SU-DHL-6 (cell line): ENCODE measurements around the gene NMT1.

Experiments
- H2AFZ ChIP-seq: fragments of 200-600 bp; sonication (generic); 2 replicates; pipeline ENCODE4 v1.6.1; 2014; ENCODE audit warnings: low read depth, mild to moderate bottlenecking, moderate library complexity, mixed read lengths, antibody characterized with exemption, low read length; ENCODE audit not compliant: severe bottlenecking
- H3F3A ChIP-seq: fragments of 200-600 bp; shearing (Covaris generic); 2 replicates; pipeline ENCODE4 v1.6.0; 2016; ENCODE audit warnings: antibody characterized with exemption, mild to moderate bottlenecking; ENCODE audit not compliant: insufficient read depth
- H3K27ac ChIP-seq: fragments of 200-600 bp; sonication (generic); 2 replicates; pipeline ENCODE4 v1.5.1; 2016; ENCODE audit warnings: low read depth, mild to moderate bottlenecking, low read length, moderate library complexity, mixed read lengths
- H3K27me3 ChIP-seq: fragments of 200-600 bp; sonication (generic), shearing (Covaris generic); 2 replicates; pipeline ENCODE4 v1.6.0; 2014; ENCODE audit warnings: mild to moderate bottlenecking, low read length
- H3K36me3 ChIP-seq: fragments of 200-600 bp; sonication (generic); 2 replicates; pipeline ENCODE4 v1.6.1; 2014; ENCODE audit warnings: mild to moderate bottlenecking, low read length, mixed read lengths
- H3K4me2 ChIP-seq: fragments of 300-600, 200-600 bp; shearing (Covaris generic), sonication (generic); 2 replicates; pipeline ENCODE4 v1.6.0; 2014; ENCODE audit warnings: low read length, low read depth, mild to moderate bottlenecking; ENCODE audit not compliant: poor library complexity, severe bottlenecking
- H3K4me3 ChIP-seq: fragments of 200-600 bp; sonication (generic); 2 replicates; pipeline ENCODE4 v1.5.1; 2014; ENCODE audit warnings: antibody characterized with exemption, low read length, mild to moderate bottlenecking, mixed read lengths; ENCODE audit not compliant: insufficient read depth, poor library complexity, severe bottlenecking
- H3K79me2 ChIP-seq: fragments of 200-600 bp; sonication (generic); 2 replicates; pipeline ENCODE4 v1.6.1; 2014; ENCODE audit warnings: mild to moderate bottlenecking, low read length, moderate library complexity; ENCODE audit not compliant: insufficient read depth
- H3K9ac ChIP-seq: fragments of 200-600 bp; sonication (generic); 2 replicates; pipeline ENCODE4 v1.7.0; 2014; ENCODE audit warnings: mild to moderate bottlenecking, low read length
- H3K9me2 ChIP-seq: fragments of 200-600 bp; sonication (generic); replicated peaks from 2 replicates; pipeline ENCODE4 v1.6.1; 2014; ENCODE audit warnings: low read length; ENCODE audit not compliant: insufficient read depth
- H3K9me3 ChIP-seq: fragments of 200-600 bp; sonication (generic); 2 replicates; pipeline ENCODE4 v1.6.1; 2014; ENCODE audit warnings: low read length, mixed read lengths; ENCODE audit not compliant: insufficient read depth
- H4K20me1 ChIP-seq: fragments of 200-600 bp; sonication (generic); 2 replicates; pipeline ENCODE4 v1.6.1; 2014; ENCODE audit warnings: low read depth, mild to moderate bottlenecking, antibody characterized with exemption, low read length, moderate library complexity, mixed read lengths
- CTCF ChIP-seq: fragments of 200-600 bp; sonication (generic); IDR thresholded peaks from one replicate; pipeline ENCODE4 v1.5.1; 2017; ENCODE audit warnings: antibody characterized with exemption, mild to moderate bottlenecking, low read length, moderate library complexity; ENCODE audit not compliant: insufficient read depth, poor library complexity, severe bottlenecking
- EZH2phosphoT487 ChIP-seq: fragments of 200-600 bp; sonication (generic), shearing (Covaris generic); conservative IDR thresholded peaks from 2 replicates; pipeline ENCODE4 v1.6.1; 2018; ENCODE audit warnings: mild to moderate bottlenecking, antibody characterized with exemption, low read length, moderate library complexity, mixed read lengths

Gene NMT1

GRCh38 chr17:45103269-45103795 lies 42.2 kb downstream of the NMT1 start:
- H3K36me3 ChIP-seq: peaks cover 4% of the 10 kb centered on the region; the same call in 1 of the 2 replicates
- no peaks in the 10 kb centered on the region for H4K20me1 ChIP-seq
- no peaks in the 10 kb centered on the region for H3F3A ChIP-seq
- H3K27ac ChIP-seq: no peak overlapping the region
- H2AFZ ChIP-seq: no peak overlapping the region
- H3K27me3 ChIP-seq: no peaks in the 10 kb centered on the region
- no peaks in the 10 kb centered on the region for H3K79me2 ChIP-seq
- TF ChIP-seq EZH2phosphoT487: no peak
- no peak for TF ChIP-seq CTCF
- H3K4me2 ChIP-seq: no peak overlapping the region
- no peaks in the 10 kb centered on the region for H3K9me2 ChIP-seq
- no peaks in the 10 kb centered on the region for H3K9me3 ChIP-seq
- no peak overlapping the region for H3K9ac ChIP-seq
- no peak overlapping the region for H3K4me3 ChIP-seq

GRCh38 chr17:45104029-45104428 lies 42.9 kb downstream of the NMT1 start:
- Histone ChIP-seq H3K79me2 (no peaks in the 10 kb centered on the region), H3K4me3 (no peak overlapping the region), H3K4me2 (no peak overlapping the region), H4K20me1 (no peaks in the 10 kb centered on the region), H3K27ac (no peak overlapping the region), H2AFZ (no peak overlapping the region), H3K9ac (no peak overlapping the region), H3K36me3 (peaks cover 4% of the 10 kb centered on the region; the same call in 1 of the 2 replicates), H3K27me3 (no peaks in the 10 kb centered on the region), H3F3A (no peaks in the 10 kb centered on the region), H3K9me2 (no peaks in the 10 kb centered on the region), H3K9me3 (no peaks in the 10 kb centered on the region)
- TF ChIP-seq EZH2phosphoT487 (no peak), CTCF (no peak)

GRCh38 chr17:45104497-45104896 lies 43.4 kb downstream of the NMT1 start:
- no peaks in the 10 kb centered on the region for H4K20me1 ChIP-seq
- no peak overlapping the region for H2AFZ ChIP-seq
- H3K4me2 ChIP-seq: no peak overlapping the region
- H3K36me3 ChIP-seq: peaks cover 2% of the 10 kb centered on the region; the same call in 1 of the 2 replicates
- H3K79me2 ChIP-seq: no peaks in the 10 kb centered on the region
- H3K4me3 ChIP-seq: no peak overlapping the region
- no peaks in the 10 kb centered on the region for H3K9me3 ChIP-seq
- H3K9ac ChIP-seq: no peak overlapping the region
- no peaks in the 10 kb centered on the region for H3K27me3 ChIP-seq
- no peak overlapping the region for H3K27ac ChIP-seq
- no peaks in the 10 kb centered on the region for H3K9me2 ChIP-seq
- no peak for TF ChIP-seq EZH2phosphoT487
- no peak for TF ChIP-seq CTCF
- no peaks in the 10 kb centered on the region for H3F3A ChIP-seq
